ENCODE measurements around the gene OR5T3.
"Not testable (repeated sequence)": the region's sequence is repeated elsewhere in the genome, so short reads cannot be mapped to it uniquely, and the experiment has no call there.

The OR5T3 gene

DNA sequence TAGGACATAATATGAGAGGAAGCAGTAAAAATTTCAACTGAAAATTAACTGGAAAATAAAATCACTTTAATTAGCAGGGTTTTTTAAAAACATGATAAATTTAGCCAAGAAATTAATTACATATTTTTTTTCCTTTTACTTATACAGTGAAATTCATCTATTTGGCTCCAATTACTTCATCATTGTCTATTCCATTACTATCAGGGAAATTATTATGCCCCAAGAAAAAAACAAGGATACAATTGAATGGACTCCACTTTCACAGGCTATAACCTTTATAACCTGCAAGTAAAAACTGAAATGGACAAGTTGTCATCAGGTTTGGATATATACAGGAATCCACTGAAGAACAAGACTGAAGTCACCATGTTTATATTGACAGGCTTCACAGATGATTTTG, at the start of gene OR5T3:
TSS of gene OR5T3 (plus strand) at position 301 of the 400 bp plus-strand sequence. CDS start at position 301, 0 bp downstream.
- no peak for DNase-seq

DNA sequence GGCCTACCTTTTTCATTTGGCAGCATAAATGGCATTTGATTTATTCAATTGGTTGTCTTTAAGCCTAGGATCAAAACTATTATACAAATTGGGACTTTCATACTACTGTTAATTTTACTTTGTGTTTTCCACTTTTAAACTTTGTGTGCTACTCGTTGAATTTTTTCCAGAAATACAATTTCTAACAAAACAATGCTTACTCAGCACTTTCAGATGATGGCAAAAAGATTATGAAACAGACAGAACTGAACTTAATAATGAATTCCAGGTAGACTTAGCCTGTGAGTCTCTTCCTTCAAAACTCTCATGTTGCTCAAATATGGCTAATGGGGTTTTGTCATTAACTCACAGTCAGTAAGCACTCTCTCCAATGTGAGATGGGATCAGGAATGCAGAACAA, 44.3 kb upstream of the OR5T3 start:
- DNase-seq = no peak

DNA sequence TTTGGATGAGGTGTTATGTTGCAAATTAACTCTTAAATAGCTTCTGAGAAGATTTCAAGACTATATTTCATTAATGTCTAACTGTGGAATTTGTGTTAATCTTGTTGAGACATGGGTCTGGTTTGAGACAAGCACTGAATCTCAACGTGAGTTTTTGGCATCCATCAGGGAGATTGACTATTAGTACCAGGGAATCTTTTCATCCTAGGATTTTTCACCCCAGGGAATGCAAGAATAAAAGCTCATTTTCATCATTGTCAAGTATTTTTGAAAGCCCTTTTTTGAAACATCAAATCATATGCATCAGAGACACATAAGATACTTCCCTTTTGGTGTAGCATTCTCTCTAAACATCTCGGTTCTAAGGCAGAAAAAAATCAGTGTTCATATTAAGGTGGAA, 37.5 kb upstream of the OR5T3 start:
- no peak for DNase-seq

DNA sequence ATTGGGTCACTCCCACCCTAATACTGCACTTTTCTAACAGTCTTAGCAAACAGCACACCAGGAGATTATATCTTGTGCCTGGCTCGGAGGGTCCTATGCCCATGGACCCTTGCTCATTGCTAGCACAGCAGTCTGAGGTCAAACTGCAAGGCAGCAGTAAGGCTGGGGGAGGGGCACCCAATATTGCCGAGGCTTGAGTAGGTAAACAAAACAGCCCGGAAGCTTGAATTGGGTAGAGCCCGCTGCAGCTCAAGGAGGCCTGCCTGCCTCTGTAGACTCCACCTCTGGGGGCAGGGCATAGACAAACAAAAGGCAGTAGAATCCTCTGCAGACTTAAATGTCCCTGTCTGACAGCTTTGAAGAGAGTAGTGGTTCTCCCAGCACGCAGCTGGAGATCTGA, 32.3 kb upstream of the OR5T3 start:
- DNase-seq = not testable (repeated sequence)

DNA sequence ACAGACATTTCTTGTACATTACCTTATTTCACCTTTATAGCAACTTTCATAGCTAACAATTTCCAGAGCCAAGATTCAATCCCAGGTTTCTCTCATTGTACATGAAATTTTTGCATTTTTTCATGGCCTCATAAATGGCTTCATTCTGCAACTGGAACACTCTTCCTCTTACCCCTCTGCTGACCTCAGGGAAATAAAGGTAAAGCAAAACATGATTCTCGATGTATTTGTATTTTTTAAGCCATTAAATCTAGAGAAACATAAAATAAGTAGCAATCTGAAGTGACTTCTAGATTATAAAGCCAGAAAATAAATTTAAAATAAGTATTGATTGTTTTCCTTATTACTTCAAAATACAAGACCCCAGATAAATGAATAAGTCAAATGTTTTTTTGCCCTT, 17.9 kb upstream of the OR5T3 start, which contains the start of gene OR5T2:
TSS of gene OR5T2 (minus strand) at position 101 of the 400 bp plus-strand sequence. CDS start 1,193 bp downstream, outside the sequence.
- no peak for DNase-seq

DNA sequence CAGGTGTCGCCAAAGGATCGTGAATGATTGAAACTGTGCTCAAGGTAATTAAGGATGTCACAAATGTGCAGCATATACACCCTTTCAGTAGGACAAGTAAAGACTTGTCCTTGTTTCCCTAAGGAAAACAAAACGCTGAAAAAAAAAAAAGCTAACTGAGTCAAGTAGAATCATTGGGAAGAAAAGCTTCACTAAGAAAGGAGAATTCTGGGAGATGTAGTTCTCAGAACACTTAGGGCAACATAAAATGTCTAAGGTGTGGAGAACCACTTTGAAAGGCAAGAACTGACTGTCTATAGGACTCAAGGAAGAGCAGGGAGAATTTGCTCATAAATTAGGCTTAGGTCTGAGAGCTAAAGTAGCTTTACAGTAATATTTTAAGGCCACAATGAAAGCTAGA, 19.0 kb downstream of the OR5T3 start:
- no peak for DNase-seq

DNA sequence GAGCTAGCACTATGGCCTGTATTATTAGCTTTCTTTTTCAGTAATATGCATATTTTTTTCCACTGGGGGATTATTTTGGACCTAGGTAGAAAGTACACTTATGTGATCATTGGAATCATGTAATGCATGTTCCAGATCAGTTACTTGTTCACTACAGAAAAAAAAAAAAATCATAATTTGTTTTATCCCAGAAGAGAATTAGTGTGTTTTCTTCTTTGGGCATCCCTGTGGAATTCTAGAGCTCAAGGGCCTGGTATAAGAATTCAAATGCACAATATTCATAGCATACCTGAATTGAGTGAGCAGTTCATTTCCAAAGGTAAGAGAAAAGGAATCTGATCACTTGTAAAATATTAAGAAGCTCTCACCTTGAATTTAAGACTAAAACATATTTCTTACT, 21.8 kb downstream of the OR5T3 start, which contains the start of gene OR5T1:
TSS of gene OR5T1 (plus strand) at position 301 of the 400 bp plus-strand sequence. CDS start 1,485 bp downstream, outside the sequence.
- no peak for DNase-seq

DNA sequence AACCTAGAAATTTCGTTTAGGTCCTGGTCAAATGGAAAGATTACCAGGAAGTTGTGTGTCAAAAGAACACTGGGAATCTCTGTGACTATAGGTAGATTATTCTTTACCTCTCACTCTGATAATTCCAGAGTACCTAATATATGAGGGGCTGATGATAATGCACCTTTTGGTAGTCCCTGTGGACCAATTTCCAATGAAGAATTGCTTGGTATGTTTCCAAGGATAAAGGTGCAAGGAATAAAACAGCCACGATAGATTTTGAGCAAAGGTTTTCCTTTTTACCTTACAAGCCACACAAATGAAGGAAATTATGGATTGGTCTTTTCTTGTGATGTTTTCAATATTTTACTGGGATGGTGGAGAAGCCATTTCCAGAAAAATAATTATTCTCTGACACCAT, 40.1 kb downstream of the OR5T3 start, which contains the start of gene OR8H1:
TSS of gene OR8H1 (minus strand) at position 101 of the 400 bp plus-strand sequence. CDS start 1,192 bp downstream, outside the sequence.
- no peak for DNase-seq

DNA sequence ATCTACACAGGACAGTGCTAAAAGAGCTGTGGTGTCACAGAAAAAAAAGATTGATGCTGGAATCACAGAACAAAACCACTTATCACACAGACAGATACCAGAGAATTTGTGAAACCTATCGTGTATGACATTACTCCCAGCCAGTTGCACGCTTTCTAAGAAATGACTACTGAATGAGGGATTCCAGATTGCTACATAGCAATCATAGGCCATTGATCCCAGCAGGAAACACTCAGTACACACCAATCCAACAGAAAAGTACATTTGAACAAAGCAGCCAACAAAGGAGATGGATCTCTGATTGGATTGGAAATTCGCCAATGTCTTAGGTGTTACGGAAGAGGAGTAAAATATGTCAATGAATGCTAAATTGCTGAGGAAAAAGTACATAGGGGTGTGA, 44.8 kb downstream of the OR5T3 start:
- no peak for DNase-seq

All from NCI-H1694 (cell line).